Prostate gland (tissue), 2 donors: ENCODE measurements around the gene SLC35A1.

ENCODE experiments used
- CTCF ChIP-seq, 4 experiments: fragments of 200-600 bp in 2 of 4; fragments of 450-650 bp in 2 of 4; sonication (generic) in 2 of 4; IDR thresholded peaks; 1 replicate in 3 of 4; 2 replicates in 1 of 4; pipeline ENCODE4 v1.5.1; 2016 to 2019; ENCODE audit warnings: antibody characterized with exemption in 4 of 4, mild to moderate bottlenecking in 2 of 4, moderate library complexity in 2 of 4
- POLR2A ChIP-seq: fragments of 450-650 bp; IDR thresholded peaks from one replicate; pipeline ENCODE4 v1.6.1; 2016; ENCODE audit warnings: antibody characterized with exemption, mild to moderate bottlenecking
- POLR2AphosphoS5 ChIP-seq: sonication (generic); formaldehyde crosslinking; IDR thresholded peaks from one replicate; pipeline ENCODE4 v1.6.1; 2017; ENCODE audit warnings: antibody characterized with exemption

- no peak for TF ChIP-seq POLR2AphosphoS5
- no peak for TF ChIP-seq CTCF (IDR thresholded peaks at IDR 0.05)
- no peak for TF ChIP-seq POLR2A
Observed at GRCh38 chr6:87430499-87430898, 42.3 kb upstream of the SLC35A1 start.
